HepG2 (cell line): ENCODE data around the gene LPAR1. TPM values are rescaled to one million over a fixed set of nuclear protein-coding genes. Genes with fewer than 3 reads are reported as not detected.

ENCODE experiments used
- ATAC-seq: fragments of 200-7000 bp; cut with Tn5 transposase; 3 replicates; pipeline ENCODE4 v1.9.1; 2020; ENCODE audit warnings: mild to moderate bottlenecking, moderate library complexity
- BruUV-seq: library from RNA; stranded (reverse); fragments of 400-500 nt; replicated peaks from 2 replicates; lab custom pipeline; 2021; lab: Mats Ljungman, UMichigan
- CTCF ChIA-PET: fragments of 300-600 bp; formaldehyde crosslinking; extraction: SDS; loops from one replicate; lab custom pipeline; 2021; ENCODE audit warnings: low total read pairs, inconsistent platforms, low intra/inter-chr PET ratio; lab: Yijun Ruan, JAX
- POLR2A ChIA-PET: fragments of 350-600 bp; sonication (Branson Sonifier 250); formaldehyde crosslinking; loops from one replicate; lab custom pipeline; 2020; ENCODE audit warnings: antibody characterized with exemption, inconsistent platforms; lab: Yijun Ruan, JAX
- DNase-seq: peaks from one replicate; pipeline ENCODE4 v3.0.0-alpha.2; 2015; ENCODE audit warnings: low spot score
- FAIRE-seq: peaks from 3 replicates; lab custom pipeline; 2011; peaks lifted over from hg19 to GRCh38; lab: Jason Lieb, UNC
- H2AFZ ChIP-seq: one replicate; pipeline ENCODE4 v1.6.1; 2011; ENCODE audit warnings: low read length, inconsistent platforms
- H3K27ac ChIP-seq: fragments of 300-600 bp; 3 replicates; pipeline ENCODE4 v1.8.0; 2011; ENCODE audit warnings: mixed run types, mild to moderate bottlenecking, mixed read lengths, low read length, inconsistent platforms; ENCODE audit not compliant: insufficient read depth; ENCODE audit errors: extremely low read length
- H3K27me3 ChIP-seq, 2 experiments: fragments of 200-600 bp in 1 of 2; 2 replicates in 1 of 2; 3 replicates in 1 of 2; pipeline versions ENCODE4 v1.6.0 to v1.8.0; 2011; ENCODE audit warnings: low read length in 2 of 2, mild to moderate bottlenecking in 2 of 2, moderate library complexity in 2 of 2, inconsistent platforms in 1 of 2; ENCODE audit not compliant: insufficient read depth in 2 of 2, control insufficient read depth in 1 of 2
- H3K36me3 ChIP-seq, 2 experiments: fragments of 200-600 bp in 1 of 2; replicated peaks in 1 of 2; 2 replicates in 1 of 2; 3 replicates in 1 of 2; pipeline versions ENCODE4 v1.5.1 to v1.8.0; 2011; ENCODE audit warnings: low read length in 2 of 2, inconsistent platforms in 1 of 2; ENCODE audit not compliant: insufficient read depth in 2 of 2, control insufficient read depth in 1 of 2
- H3K4me1 ChIP-seq: 2 replicates; pipeline ENCODE4 v1.5.1; 2012; ENCODE audit warnings: low read length, inconsistent platforms; ENCODE audit not compliant: insufficient read depth
- H3K4me2 ChIP-seq: 2 replicates; pipeline ENCODE4 v1.6.0; 2011; ENCODE audit warnings: low read depth, low read length, inconsistent platforms
- H3K4me3 ChIP-seq, 3 experiments: fragments of 200-600 bp in 1 of 3; sonication (generic), shearing (Covaris generic) in 1 of 3; replicated peaks in 1 of 3; 2 replicates each; pipeline ENCODE4 v1.5.1; 2011 to 2016; ENCODE audit warnings: low read length in 3 of 3, inconsistent platforms in 2 of 3, low read depth in 2 of 3, mild to moderate bottlenecking in 2 of 3, control low read depth in 1 of 3, mixed read lengths in 1 of 3; ENCODE audit not compliant: insufficient read depth in 1 of 3
- H3K79me2 ChIP-seq: one replicate; pipeline ENCODE4 v1.6.1; 2011; ENCODE audit warnings: low read length, inconsistent platforms; ENCODE audit not compliant: insufficient read depth
- H3K9ac ChIP-seq: 2 replicates; pipeline ENCODE4 v1.6.0; 2011; ENCODE audit warnings: mild to moderate bottlenecking, low read depth, low read length, inconsistent platforms; ENCODE audit not compliant: insufficient read depth
- H3K9me3 ChIP-seq: 2 replicates; pipeline ENCODE4 v1.5.1; 2012; ENCODE audit warnings: mild to moderate bottlenecking, low read length
- H4K20me1 ChIP-seq: 2 replicates; pipeline ENCODE4 v1.6.0; 2011; ENCODE audit warnings: inconsistent platforms, mild to moderate bottlenecking, low read length, moderate library complexity; ENCODE audit not compliant: insufficient read depth
- MAFF ChIP-seq: IDR thresholded peaks from 2 replicates; pipeline ENCODE4 v1.6.1; 2011; ENCODE audit warnings: low read depth, low read length, improper control_type of control experiment
- MAFK ChIP-seq, 2 experiments: IDR thresholded peaks in 1 of 2; conservative IDR thresholded peaks in 1 of 2; 2 replicates each; pipeline ENCODE4 v1.6.1; 2011; ENCODE audit warnings: improper control_type of control experiment in 2 of 2, low read length in 2 of 2
- TCF12 ChIP-seq, 2 experiments: fragments of 450-650 bp in 1 of 2; sonication (generic) in 1 of 2; formaldehyde crosslinking in 1 of 2; IDR thresholded peaks; 2 replicates each; pipeline versions ENCODE4 v1.6.1 to v1.8.0; 2017 to 2022; ENCODE audit warnings: antibody characterized with exemption in 1 of 2, mild to moderate bottlenecking in 1 of 2, missing genetic modification reagents in 1 of 2, moderate library complexity in 1 of 2
- ZNF451 ChIP-seq: sonication (generic); formaldehyde crosslinking; IDR thresholded peaks from 2 replicates; pipeline ENCODE4 v1.5.0; 2020; ENCODE audit warnings: mild to moderate bottlenecking, missing genetic modification reagents
- ZNF577 ChIP-seq: sonication (generic); formaldehyde crosslinking; IDR thresholded peaks from 2 replicates; pipeline ENCODE4 v1.4.0; 2020; ENCODE audit warnings: mild to moderate bottlenecking, low read depth, missing genetic modification reagents, borderline replicate concordance
- WGBS: methylation state at CpG from one replicate; pipeline ENCODE4 v1.1.6; 2017; ENCODE audit warnings: low lambda C conversion rate; 5-methylcytosine and 5-hydroxymethylcytosine counted together
- in situ Hi-C: cut with HindIII; loops from 2 replicates; pipeline ENCODE4 v1.10.0; 2017; ENCODE audit warnings: low pct_unique_long_range_greater_than_20kb; ENCODE audit not compliant: extremely low pct_ligation_motif_present
- intact Hi-C: fragments of 100-400 bp; cut with micrococcal nuclease; formaldehyde crosslinking; loops from one replicate; pipeline ENCODE4 v1.10.0; 2022; ENCODE audit not compliant: unreplicated experiment
- polyA plus RNA-seq, 8 experiments: library from polyadenylated mRNA; depleted of rRNA in 3 of 8; stranded (reverse) in 7 of 8; unstranded in 1 of 8; fragments of >200 nt; fragmentation: Illumina TruSeq in 4 of 8; extraction: Trizol in 4 of 8; gene quantifications; 2 replicates each; pipeline versions ENCODE4 v1.2.1 to v1.2.3, GENCODE V29; 2011 to 2016; ENCODE audit warnings: low read depth in 4 of 8, missing spikeins in 1 of 8, mixed read lengths in 1 of 8; ENCODE audit not compliant: insufficient read depth in 1 of 8
- total RNA-seq, 5 experiments: library from RNA; depleted of rRNA; stranded (reverse); fragments of >200 nt; fragmentation: Illumina TruSeq; extraction: Trizol; gene quantifications; 2 replicates each; pipeline ENCODE4 v1.2.3, GENCODE V29; 2016; ENCODE audit warnings: low read depth in 1 of 5
- TF ChIP-seq, protein P1 (sequence below): sonication (generic); formaldehyde crosslinking; IDR thresholded peaks from 2 replicates; pipeline ENCODE4 v1.9.0; 2022; ENCODE audit warnings: low read depth, missing genetic modification reagents
- TF ChIP-seq, protein P2 (sequence below): sonication (generic); formaldehyde crosslinking; IDR thresholded peaks from 2 replicates; pipeline ENCODE4 v1.5.0; 2020; ENCODE audit warnings: missing genetic modification reagents

Gene LPAR1
- total and polyA plus RNA-seq, 2 of the 13 experiments (the other 11 are each of a cell fraction or from before 2014, with no cell fraction given): not detected

DNA sequence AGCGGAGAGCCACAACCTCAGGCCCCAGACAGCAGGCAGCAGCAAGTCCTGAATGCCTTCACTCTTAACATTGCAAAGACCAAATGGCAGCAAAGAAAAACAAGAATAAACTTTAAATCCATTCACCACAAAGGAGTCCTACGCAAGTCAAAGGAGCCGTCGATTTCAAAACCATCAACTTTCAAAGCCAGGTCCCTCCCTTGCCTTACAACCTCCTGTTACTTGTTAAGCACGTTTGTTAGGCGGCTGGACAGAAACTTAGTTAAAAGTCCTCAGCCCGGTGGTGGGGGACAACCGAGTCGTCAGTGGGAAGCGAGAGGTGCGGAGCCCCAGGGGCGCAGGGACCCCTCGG, 938 bp downstream of the LPAR1 start (continued):
- TF ChIP-seq, protein P1, sequence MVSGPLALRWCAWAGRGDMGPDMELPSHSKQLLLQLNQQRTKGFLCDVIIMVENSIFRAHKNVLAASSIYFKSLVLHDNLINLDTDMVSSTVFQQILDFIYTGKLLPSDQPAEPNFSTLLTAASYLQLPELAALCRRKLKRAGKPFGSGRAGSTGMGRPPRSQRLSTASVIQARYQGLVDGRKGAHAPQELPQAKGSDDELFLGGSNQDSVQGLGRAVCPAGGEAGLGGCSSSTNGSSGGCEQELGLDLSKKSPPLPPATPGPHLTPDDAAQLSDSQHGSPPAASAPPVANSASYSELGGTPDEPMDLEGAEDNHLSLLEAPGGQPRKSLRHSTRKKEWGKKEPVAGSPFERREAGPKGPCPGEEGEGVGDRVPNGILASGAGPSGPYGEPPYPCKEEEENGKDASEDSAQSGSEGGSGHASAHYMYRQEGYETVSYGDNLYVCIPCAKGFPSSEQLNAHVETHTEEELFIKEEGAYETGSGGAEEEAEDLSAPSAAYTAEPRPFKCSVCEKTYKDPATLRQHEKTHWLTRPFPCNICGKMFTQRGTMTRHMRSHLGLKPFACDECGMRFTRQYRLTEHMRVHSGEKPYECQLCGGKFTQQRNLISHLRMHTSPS (CRISPR knock-in tag): no peak
- TF ChIP-seq TCF12 (IDR thresholded peaks at IDR 0.05) (no peak), TCF12 (CRISPR knock-in tag; IDR thresholded peaks at IDR 0.05) (no peak), ZNF577 (CRISPR knock-in tag) (no peak)
- TF ChIP-seq, protein P2, sequence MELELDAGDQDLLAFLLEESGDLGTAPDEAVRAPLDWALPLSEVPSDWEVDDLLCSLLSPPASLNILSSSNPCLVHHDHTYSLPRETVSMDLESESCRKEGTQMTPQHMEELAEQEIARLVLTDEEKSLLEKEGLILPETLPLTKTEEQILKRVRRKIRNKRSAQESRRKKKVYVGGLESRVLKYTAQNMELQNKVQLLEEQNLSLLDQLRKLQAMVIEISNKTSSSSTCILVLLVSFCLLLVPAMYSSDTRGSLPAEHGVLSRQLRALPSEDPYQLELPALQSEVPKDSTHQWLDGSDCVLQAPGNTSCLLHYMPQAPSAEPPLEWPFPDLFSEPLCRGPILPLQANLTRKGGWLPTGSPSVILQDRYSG (CRISPR knock-in tag): no peak
- TF ChIP-seq, all 625 proteins: peak for 0

DNA sequence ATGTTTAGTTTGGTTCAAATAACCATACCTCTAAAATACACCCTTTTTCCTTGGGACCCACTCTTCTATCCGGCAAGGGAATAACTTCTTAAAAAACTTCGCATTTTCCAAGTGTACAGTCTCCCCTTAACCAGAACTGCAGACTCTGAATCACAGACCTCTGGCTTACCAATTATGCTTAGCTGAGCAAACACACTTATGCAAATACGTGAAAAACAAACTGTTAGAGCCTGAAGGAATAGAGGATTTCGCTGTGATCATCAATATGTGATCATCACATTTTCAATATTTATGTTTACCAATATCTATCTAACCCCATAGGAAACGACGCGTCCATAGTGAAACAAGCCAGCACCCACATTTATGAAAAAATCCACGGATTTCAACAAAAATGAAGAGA, 1.3 kb downstream of the LPAR1 start:
- no peak overlapping the region for H3K9ac ChIP-seq
- peak overlapping the region in 1 of 3 experiments; percentile 69; a peak in 1 of 6 replicates for H3K4me3 ChIP-seq
- H2AFZ ChIP-seq: no peak overlapping the region
- H3K79me2 ChIP-seq: no peaks in the 10 kb centered on the region
- intact Hi-C loops (loop anchor here (1.0 to 5.0 kb wide), 2 partner anchors 112 to 260 kb away; no protein-coding TSS in a partner anchor), in situ Hi-C loops (no loop called here)
- H3K4me1 ChIP-seq: peaks cover 22% of the 10 kb centered on the region
- no peaks in the 10 kb centered on the region for H4K20me1 ChIP-seq
- no peak for FAIRE-seq
- peaks cover 7 to 47% of the 10 kb centered on the region in 2 experiments for H3K27me3 ChIP-seq
- H3K27ac ChIP-seq: no peak overlapping the region
- ChIA-PET POLR2A (no interaction called here), CTCF (no interaction called here)
- no TSS peak for BruUV-seq
- DNase-seq: no peak
- no peaks in the 10 kb centered on the region for H3K36me3 ChIP-seq
- H3K4me2 ChIP-seq: peak overlapping the region; percentile 73; the same call in 1 of the 2 replicates
- 3% methylated on average over 8 of the region's 8 CpGs for WGBS
- TF ChIP-seq ZNF451 (no peak), MAFK (conservative IDR thresholded peaks at IDR 0.05 in 1 of 2, IDR thresholded peaks at IDR 0.05 in 1 of 2; ENCODE audit: low read length in 2 of 2) (peak; percentile 59 to 60), MAFF (peak; percentile 30; the same call in 1 of the 2 replicates)
- TF ChIP-seq, all 625 proteins: peak for 2
- ATAC-seq: no peak
- H3K9me3 ChIP-seq: no peaks in the 10 kb centered on the region
